ENCODE data around the gene CDC42EP4. TPM values are rescaled to one million over a fixed set of nuclear protein-coding genes. Genes with fewer than 3 reads are reported as not detected.

Gene CDC42EP4
- total RNA-seq, 1 donor from 2014 or later, result 41.9 TPM

DNA sequence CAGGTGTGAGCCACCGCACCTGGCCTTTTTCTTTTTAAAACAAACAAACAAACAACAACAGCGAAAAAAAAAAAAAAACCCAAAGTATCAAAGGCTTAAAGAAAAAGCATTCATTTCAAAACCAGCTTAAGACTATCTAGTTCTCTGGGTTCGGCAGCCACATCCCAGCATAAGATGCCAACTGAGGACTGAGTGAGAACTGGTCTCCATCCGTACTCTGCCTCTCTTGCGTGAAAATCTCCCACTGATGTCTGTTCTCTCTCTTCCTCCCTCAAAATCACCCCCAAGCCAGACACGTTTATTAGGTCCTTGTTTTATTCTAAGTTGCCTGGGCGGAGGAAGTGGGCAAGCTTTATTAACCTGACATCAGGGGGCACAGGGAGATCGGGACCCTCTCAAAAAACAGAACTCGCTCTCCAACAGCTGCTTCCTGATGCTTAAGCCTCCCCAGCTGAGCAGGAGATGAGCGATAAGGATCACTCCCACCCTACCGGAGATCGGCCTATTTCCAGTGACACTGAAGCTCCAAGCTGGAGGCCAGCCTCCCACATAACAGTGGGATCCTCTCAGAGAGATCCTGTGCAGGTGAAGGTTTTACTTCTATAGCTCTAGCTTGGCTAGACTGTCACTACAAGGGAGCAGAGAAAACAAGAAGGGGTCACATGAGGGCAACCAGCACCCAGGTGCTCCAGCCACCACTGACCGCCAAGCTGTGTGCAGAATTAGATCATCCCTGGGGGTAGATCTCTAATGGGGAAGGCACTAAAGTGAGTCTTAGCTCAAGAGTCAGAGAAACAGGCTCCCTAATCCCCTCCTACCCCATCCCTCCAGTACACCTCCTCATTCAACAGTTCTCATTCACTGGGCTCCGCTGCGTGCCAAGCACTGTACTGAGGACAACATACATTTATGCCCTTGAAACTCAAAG lies 13.6 kb downstream of the CDC42EP4 start:
- H3K27me3 ChIP-seq (ENCODE audit: control insufficient read depth, insufficient read depth, low read length), result no peaks in the 10 kb centered on the region
- TF ChIP-seq CTCF (IDR thresholded peaks at IDR 0.05; ENCODE audit: insufficient read depth, low read length, poor library complexity, severe bottlenecking), result no peak
- no peak overlapping the region for H3K4me3 ChIP-seq (ENCODE audit: low read depth, low read length)
- peaks cover 1% of the 10 kb centered on the region for H3K36me3 ChIP-seq (ENCODE audit: control insufficient read depth, insufficient read depth, low read length)
- no peak for DNase-seq (ENCODE audit: low read depth)

- no peak overlapping the region for H3K4me3 ChIP-seq (ENCODE audit: low read depth, low read length)
- peak; percentile 95 for DNase-seq (ENCODE audit: low read depth)
- no peak for TF ChIP-seq CTCF (IDR thresholded peaks at IDR 0.05; ENCODE audit: insufficient read depth, low read length, poor library complexity, severe bottlenecking)
- no peaks in the 10 kb centered on the region for H3K27me3 ChIP-seq (ENCODE audit: control insufficient read depth, insufficient read depth, low read length)
- no peaks in the 10 kb centered on the region for H3K36me3 ChIP-seq (ENCODE audit: control insufficient read depth, insufficient read depth, low read length)
These were observed 18.3 kb downstream of the CDC42EP4 start for GRCh38 chr17:73293480-73293911.

GRCh38 chr17:73293031-73293430 lies 18.8 kb downstream of the CDC42EP4 start:
- no peak for TF ChIP-seq CTCF (IDR thresholded peaks at IDR 0.05; ENCODE audit: insufficient read depth, low read length, poor library complexity, severe bottlenecking)
- DNase-seq (ENCODE audit: low read depth), result no peak
- no peaks in the 10 kb centered on the region for H3K27me3 ChIP-seq (ENCODE audit: control insufficient read depth, insufficient read depth, low read length)
- H3K4me3 ChIP-seq (ENCODE audit: low read depth, low read length), result no peak overlapping the region
- H3K36me3 ChIP-seq (ENCODE audit: control insufficient read depth, insufficient read depth, low read length), result no peaks in the 10 kb centered on the region

DNA sequence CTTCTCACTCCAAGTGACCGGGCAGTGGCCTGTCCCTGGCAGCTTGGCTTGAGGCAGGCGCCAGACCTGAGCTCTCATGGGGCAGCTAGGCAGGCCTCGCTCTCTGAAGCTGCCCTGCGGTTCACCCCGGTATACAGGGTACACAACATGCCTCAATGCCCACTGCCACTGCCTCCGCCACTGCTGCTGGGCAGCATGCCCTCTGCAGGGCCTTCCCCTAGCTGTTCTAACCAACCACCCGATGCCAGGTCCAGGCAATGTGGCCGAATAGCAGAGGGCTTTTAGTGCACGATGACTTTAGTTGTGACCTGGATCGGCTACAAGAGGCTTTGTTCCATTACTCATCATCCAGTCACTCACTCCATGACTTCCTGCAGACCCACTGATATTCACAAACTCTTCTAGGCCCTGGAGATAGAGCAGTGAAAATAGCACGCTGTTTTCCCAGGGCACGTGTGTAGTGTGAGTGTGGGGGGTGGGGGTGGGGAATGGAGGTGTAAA lies 19.7 kb downstream of the CDC42EP4 start:
- no peaks in the 10 kb centered on the region for H3K27me3 ChIP-seq (ENCODE audit: control insufficient read depth, insufficient read depth, low read length)
- DNase-seq (ENCODE audit: low read depth), result peak; percentile 74
- H3K36me3 ChIP-seq (ENCODE audit: control insufficient read depth, insufficient read depth, low read length), result no peaks in the 10 kb centered on the region
- H3K4me3 ChIP-seq (ENCODE audit: low read depth, low read length), result no peak overlapping the region
- TF ChIP-seq CTCF (IDR thresholded peaks at IDR 0.05; ENCODE audit: insufficient read depth, low read length, poor library complexity, severe bottlenecking), result no peak

DNA sequence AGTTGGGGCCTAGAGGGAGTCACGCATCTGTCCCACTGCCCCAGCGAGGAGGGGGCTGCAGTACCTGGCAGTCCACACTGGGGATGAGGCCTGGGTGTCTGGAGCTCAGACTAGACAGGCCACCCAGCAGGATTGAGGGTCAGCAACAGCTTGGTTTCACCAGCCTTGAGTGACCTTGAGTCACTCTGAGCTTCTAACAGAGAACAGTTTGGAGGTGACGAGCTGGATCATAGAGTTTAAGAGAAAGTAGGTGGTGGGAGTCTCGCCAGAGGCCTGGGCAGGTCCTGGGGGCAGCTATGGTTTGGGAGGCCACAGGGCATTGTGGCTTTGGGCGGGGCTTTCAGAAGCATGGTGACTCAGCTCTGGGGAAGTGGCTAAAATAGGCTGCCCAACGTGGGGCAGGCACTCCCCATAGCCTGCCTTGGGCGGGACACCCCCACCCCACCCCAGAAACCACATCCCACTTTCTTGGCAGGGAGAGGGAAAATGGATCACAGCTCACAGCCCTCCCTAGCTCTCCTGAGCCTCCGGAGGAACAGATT lies 20.5 kb downstream of the CDC42EP4 start:
- peak; percentile 70 for DNase-seq (ENCODE audit: low read depth)
- Histone ChIP-seq H3K36me3 (ENCODE audit: control insufficient read depth, insufficient read depth, low read length) (no peaks in the 10 kb centered on the region), H3K4me3 (ENCODE audit: low read depth, low read length) (no peak overlapping the region), H3K27me3 (ENCODE audit: control insufficient read depth, insufficient read depth, low read length) (no peaks in the 10 kb centered on the region)
- TF ChIP-seq CTCF (IDR thresholded peaks at IDR 0.05; ENCODE audit: insufficient read depth, low read length, poor library complexity, severe bottlenecking), result no peak
